Measurements from ENCODE around the gene FBXL7.

Gene FBXL7

GRCh38 chr5:15787681-15788080 lies 287.7 kb downstream of the FBXL7 start:
- no peak for DNase-seq (ENCODE audit: low spot score)
- TF ChIP-seq, protein P1, sequence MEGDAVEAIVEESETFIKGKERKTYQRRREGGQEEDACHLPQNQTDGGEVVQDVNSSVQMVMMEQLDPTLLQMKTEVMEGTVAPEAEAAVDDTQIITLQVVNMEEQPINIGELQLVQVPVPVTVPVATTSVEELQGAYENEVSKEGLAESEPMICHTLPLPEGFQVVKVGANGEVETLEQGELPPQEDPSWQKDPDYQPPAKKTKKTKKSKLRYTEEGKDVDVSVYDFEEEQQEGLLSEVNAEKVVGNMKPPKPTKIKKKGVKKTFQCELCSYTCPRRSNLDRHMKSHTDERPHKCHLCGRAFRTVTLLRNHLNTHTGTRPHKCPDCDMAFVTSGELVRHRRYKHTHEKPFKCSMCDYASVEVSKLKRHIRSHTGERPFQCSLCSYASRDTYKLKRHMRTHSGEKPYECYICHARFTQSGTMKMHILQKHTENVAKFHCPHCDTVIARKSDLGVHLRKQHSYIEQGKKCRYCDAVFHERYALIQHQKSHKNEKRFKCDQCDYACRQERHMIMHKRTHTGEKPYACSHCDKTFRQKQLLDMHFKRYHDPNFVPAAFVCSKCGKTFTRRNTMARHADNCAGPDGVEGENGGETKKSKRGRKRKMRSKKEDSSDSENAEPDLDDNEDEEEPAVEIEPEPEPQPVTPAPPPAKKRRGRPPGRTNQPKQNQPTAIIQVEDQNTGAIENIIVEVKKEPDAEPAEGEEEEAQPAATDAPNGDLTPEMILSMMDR (IDR thresholded peaks at IDR 0.05; ENCODE audit: extremely low read depth, missing control alignments): no peak

- DNase-seq (ENCODE audit: low spot score): no peak
- TF ChIP-seq, protein P1 (IDR thresholded peaks at IDR 0.05; ENCODE audit: extremely low read depth, missing control alignments): no peak
Measured at GRCh38 chr5:15789642-15790041, 289.7 kb downstream of the FBXL7 start.

GRCh38 chr5:15790446-15791018 lies 290.6 kb downstream of the FBXL7 start:
- no peak for DNase-seq (ENCODE audit: low spot score)
- TF ChIP-seq, protein P1 (IDR thresholded peaks at IDR 0.05; ENCODE audit: extremely low read depth, missing control alignments): no peak

- DNase-seq (ENCODE audit: low spot score): no peak
Measured at GRCh38 chr5:15791274-15791673, 291.3 kb downstream of the FBXL7 start.

DNA sequence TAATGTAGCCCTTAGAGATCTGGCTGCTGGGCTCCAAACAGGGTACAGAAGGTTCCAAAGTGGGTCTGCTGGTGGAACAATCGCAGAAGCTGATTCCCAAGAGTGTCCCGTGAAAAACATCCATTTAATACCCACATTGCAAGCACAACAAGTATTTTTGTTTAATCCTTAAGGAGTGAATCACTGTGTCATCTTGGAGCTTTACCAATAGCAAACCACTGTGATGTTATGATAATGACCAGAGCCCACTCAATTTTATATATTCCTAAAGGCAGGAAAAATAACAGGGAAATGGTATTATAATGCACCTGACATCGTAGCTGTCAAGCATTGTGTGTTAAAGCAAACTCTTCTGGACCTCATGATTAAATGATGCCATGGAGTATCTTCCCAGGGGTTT lies 291.9 kb downstream of the FBXL7 start:
- TF ChIP-seq, protein P1 (IDR thresholded peaks at IDR 0.05; ENCODE audit: extremely low read depth, missing control alignments): no peak
- DNase-seq (ENCODE audit: low spot score): no peak

More at GRCh38 chr5:15791274-15791673, 291.3 kb downstream of the FBXL7 start:
- TF ChIP-seq, protein P1 (IDR thresholded peaks at IDR 0.05; ENCODE audit: extremely low read depth, missing control alignments): no peak

DNA sequence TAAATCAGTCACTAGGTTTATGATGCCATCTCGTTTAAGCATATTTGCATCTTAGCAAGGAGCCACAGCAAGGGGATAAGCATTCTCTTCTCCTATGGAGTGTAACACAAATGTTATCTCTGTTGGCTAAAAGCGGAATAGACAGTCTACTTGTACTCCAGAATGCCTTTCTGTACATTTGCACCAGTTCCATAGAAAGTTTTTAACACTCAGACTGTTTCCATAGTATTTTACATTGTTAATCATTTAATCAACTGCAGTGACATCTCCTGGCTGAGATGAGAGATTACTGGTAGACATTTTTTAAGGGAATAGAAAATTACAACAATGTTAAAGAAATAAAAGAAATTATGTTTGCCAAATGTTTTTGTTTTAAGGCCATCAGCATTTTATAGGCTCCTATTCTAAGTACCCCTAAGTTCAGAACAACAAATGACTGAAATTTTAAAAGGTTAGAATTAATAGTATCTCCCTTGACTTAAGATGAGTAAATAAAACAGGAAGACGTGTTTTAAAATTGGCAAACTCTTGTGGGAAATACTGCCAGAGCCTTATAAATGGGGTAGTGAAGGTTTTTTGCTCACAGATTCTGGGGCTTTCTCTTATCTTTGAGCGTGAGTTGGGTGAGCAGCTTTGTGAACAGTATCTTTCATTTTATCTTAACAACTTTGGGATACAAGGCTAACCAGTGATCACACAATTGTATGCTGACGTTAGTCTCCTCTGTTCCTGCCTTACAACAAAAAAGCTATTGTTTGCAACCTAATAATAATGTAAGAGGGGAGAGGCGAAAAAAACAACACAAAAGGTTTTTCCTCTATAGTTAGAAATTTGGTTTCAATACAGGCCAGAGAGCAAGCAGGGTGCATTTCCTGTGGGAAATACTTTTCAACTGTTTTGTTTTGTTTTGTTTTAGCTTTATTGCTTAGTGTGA lies 294.3 kb downstream of the FBXL7 start:
- TF ChIP-seq, protein P1 (IDR thresholded peaks at IDR 0.05; ENCODE audit: extremely low read depth, missing control alignments): no peak
- no peak for DNase-seq (ENCODE audit: low spot score)

DNA sequence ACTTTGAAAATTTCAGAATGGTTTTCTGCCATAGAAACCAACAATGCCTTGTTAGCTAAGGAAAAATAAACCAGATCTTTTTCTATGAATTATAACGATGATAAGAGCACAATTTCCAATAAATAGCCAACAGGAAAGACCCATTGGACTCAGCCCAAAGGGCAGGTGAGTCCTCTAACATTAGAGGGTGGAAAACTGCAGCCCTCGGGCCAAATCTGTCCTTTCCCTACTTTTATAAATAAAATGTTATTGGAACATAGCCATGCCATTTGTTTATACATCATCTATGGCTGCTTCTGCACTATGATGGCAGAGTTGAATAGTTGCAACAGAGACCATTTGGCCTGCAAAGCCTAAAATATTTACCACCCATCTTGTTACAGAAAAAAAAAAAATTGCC lies 296.1 kb downstream of the FBXL7 start:
- TF ChIP-seq, protein P1 (IDR thresholded peaks at IDR 0.05; ENCODE audit: extremely low read depth, missing control alignments): no peak

More for the DNA sequence above, 296.1 kb downstream of the FBXL7 start:
- no peak for DNase-seq (ENCODE audit: low spot score)
